Neural cell (in vitro differentiated cells): ENCODE results near the gene PABPC1L.

Experiments
- EP300 ChIP-seq: fragments of 450-650 bp; conservative IDR thresholded peaks from 2 replicates; pipeline ENCODE4 v1.6.1; 2014; ENCODE audit warnings: antibody characterized with exemption, mild to moderate bottlenecking, moderate library complexity; ENCODE audit not compliant: poor library complexity, severe bottlenecking
- TAF1 ChIP-seq: IDR thresholded peaks from 2 replicates; pipeline ENCODE4 v1.6.1; 2012; ENCODE audit warnings: low read depth

GRCh38 chr20:44861531-44862006 is 48.3 kb upstream of the PABPC1L start:
- TF ChIP-seq TAF1 (no peak), EP300 (no peak)
